ENCODE results near the gene ZNF628. TPM values are rescaled to one million over a fixed set of nuclear protein-coding genes. Genes with fewer than 3 reads are reported as not detected.
"Not testable (repeated sequence)": the region's sequence is repeated elsewhere in the genome, so short reads cannot be mapped to it uniquely, and the experiment has no call there.

ZNF628 gene
- total RNA-seq, 1 donor from 2014 or later, result 0.41 TPM

DNA sequence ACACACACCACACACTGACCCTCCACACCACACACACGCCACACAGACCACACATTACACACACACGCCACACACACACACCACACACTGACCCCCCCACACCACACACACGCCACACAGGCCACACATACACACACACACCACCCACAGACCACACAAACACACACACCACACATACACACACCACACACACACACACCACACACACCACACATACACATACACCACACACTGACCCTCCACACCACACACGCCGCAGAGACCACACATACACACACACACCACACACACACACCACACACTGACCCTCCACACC lies 28.3 kb upstream of the ZNF628 start:
- DNase-seq (ENCODE audit: low spot score in 2 of 2); FAIRE-seq: not testable (repeated sequence)

DNA sequence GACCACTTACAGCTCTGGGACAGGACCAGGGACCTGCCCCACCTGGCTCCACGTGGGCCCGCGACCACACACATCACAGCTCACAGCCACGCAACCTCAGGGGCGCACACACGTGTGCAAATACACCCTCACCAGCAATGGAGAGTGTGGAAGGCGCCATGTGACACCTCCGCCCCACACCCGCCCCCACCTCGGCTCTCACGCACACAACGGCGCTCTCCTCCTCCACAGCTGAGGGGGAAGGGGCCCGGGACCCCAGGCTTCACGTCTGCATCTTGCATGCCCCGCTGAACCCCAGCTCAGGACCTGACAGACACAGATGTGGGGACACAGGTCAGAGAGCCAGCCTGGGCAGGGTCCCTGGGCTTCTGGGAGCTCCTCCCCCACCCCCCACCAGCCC lies 26.9 kb upstream of the ZNF628 start:
- FAIRE-seq (no peak), DNase-seq (ENCODE audit: low spot score in 2 of 2) (no peak)

DNA sequence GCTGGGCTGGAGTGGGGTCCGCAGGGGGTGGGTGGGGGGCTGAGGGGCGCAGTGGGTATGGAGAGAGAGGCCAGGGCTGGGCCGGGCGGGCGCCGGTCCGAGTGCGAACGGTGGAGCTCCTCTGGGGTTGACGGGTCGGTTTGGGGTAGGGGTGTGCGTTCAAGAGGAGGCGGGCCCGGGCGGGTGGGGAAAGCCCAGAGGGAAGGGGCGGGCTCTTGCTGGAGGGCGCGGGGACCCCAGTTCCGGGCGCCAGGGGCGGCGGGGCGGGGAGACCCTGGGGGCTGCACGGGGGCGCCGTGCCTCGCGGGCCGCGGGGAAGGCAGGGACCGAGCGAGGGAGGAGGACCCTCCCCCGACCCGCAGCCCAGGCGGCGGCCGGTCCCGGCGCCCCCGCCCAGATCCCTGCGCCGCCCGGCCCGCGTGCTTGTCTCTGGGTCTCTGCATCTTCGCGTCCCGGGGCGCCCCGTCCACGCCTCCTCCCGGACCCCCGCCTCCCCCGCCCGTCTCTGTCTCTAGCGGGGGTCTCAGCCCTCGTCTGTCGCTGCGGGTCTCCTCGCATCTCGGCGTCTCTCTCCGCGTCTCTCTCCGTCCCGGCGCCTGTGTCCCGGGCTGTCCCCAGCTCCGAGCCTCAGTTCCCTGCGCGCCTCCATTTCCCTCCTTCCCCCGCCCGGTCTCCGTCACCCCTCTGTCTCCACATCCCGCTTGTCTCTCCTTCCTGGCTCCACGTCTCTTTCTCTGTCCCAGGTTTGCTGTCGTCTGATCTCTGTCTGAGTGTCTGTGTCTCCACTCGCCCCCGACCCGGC lies 25.1 kb upstream of the ZNF628 start:
- DNase-seq (ENCODE audit: low spot score in 2 of 2) (peak in 1 of 2 donors; percentile 59), FAIRE-seq (no peak)

DNA sequence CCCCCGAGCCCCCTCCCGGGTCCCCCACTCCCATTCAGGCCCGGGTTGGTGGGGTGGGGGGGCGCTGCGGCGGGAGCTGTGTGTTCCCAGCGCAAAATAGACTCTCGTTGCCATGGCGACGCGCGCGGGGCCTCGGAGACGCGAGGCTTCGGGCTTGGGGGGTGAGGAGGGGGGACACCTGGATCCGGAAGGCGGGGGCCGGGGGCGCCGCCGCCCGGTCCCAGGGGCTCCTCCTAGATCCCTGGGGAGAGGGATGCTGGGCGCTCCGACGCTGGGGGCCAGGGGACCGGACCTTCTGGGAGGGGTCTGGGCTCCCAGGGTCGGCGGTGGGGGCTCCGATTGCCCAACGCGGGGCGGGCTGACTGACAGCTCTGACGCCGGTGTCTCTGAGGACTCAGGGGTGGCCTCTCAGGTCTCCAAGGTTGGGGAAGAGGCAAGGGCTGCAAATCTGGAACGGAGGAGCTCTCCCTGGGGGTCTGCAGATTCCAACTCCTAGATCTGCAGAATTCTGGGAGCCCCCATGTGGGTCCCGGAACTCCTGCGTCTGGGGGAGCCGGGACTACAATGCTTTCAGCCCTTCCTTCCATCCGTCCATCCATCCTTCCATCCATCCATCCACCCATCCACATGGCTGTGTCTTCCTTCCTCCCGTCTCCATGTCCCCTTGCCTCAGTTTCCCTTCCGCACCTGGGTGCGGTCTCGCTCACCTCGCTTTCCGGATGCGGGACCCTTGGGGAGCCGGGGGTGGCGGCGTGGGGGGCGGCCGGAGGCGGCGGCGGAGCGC lies 24.3 kb upstream of the ZNF628 start:
- DNase-seq (ENCODE audit: low spot score in 2 of 2) (peak; percentile 63 to 77), FAIRE-seq (no peak)

DNA sequence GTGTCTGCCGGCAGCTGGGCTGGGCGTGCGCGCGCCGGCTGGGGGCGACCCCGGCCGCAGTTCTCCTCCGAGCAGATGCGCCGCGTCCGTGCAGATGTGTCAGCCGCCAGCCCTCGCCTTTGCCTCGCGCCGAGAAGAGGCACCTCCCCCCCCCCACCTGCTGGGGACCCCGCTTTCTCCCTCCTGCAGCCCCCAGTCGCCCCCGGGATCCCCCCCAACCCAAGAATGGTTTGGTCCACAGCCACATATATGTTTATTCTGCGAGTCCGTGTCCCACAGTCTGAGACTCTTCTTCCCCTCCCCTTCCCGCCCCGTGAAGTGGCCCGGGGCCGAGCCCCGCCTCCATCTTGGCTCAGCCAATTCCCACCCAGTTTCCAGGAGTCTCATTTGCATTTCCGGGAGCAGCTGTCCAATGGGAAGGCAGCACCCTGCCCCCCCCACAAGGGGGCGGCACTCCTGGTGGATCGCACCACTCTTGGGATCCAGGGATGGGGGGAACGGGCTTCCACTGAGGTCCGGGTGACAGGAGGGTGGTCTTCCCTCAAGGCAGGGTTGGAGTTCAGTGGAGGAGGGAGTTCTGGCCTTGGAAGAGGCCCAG lies 23.6 kb upstream of the ZNF628 start:
- DNase-seq (ENCODE audit: low spot score in 2 of 2) (peak; percentile 93 to 96), FAIRE-seq (peak; percentile 43)

DNA sequence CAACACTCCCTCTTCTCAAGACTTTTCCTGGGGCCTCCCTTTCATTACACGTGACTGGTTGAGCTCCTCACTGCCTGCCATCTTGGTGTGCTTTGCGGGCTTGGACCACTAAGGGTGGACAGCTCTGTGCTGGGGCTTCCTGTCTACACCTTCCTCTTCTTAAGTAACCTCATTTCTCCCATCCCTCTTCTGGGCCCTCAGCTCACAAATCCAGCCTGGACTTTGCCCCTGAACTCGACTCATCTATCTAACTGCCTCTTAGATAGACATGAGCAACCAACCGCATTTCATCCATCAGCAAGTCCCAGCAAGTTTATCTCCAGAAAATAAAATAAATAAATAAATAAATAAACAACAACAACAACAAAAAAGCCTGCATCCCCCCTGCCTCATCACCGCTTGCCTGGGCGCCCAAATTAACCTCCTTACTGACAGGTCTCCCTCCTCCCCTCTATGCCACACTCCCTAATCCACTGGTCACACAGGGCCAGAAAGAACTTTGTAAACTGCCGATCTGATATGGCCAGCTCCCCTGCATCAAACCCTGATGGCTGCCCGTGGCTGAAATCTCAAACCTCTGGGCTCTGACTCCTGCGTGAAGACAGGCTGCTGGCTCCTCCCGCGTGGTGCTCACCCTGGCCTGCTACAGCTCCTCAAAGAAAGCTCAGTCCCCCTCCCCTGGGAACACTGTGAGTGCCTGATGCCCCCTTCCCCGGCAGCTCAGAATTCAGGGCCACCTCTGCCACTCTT lies 22.7 kb upstream of the ZNF628 start:
- no peak for FAIRE-seq
- no peak for DNase-seq (ENCODE audit: low spot score in 2 of 2)

DNA sequence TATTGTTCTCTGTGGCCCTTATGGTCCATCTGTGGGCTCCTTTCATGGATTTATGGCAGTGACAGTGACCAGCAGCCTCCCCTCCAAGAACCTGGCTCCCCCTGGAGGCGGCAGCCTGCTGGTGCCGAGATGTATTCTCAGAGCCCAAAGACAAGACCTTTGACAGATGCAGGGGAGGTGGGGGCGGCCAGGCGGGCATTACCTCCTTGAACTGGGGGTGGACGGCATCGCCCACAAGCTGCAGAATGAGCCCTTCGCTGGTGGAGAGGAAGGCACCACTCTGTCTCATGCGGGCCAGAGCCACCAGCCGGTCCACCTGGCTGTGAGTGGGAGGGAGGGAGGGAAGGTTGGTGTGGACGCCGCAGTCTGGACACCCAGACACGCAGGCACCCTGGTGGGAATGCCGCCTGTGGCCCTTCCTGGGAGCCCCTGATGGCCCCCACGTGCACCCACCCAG lies 21.6 kb upstream of the ZNF628 start:
- DNase-seq (ENCODE audit: low spot score in 2 of 2), result peak; percentile 67 to 69
- no peak for FAIRE-seq

DNA sequence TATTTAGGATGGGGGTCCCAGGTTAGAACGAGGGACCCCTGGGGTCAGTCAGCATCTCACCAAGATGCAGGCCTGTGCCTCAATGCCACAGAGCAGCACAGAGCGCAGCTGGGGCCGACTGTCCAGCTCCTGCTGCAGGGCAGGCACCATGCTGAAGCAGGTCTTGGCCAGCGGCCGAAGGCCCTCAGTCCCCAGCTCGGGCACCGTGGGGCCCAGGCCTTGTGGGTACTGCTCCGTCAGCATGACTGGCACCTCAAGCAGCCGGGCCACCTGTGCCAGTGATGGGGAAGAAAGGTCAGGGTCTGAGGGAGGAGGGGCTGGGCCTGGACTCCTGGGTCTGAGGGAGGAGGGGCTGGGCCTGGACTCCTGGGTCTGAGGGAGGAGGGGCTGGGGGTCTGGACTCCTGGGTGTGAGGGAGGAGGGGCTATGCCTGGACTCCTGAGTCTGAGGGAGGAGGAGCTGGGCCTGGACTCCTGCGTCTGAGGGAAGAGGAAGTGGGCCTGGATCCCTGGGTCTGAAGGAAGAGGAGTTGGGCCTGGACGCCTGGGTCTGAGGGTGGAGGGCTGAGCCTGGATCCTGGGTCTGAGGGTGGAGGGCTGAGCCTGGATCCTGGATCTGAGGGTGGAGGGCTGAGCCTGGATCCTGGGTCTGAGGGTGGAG lies 20.7 kb upstream of the ZNF628 start:
- DNase-seq (ENCODE audit: low spot score in 2 of 2) (no peak), FAIRE-seq (no peak)

DNA sequence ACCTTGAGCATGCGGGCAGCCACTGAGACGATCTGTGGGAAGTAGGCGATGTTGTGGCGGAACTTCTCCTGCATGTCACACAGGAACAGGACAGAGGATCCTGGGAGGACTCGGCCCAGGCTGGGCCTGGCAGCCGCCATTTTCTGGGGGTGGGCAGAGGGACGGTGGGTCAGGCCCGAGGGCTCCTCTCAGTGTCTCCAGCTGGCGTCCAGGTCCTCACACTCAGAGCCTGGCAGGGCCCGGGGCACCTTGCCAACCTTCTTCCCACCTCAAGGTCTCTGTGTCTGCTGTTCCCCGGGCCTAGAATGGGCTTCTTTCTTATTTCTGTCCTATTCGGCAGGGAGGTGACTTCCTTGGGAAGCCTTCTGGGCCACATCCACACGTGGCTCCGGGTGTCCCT lies 20.1 kb upstream of the ZNF628 start:
- no peak for FAIRE-seq
- no peak for DNase-seq (ENCODE audit: low spot score in 2 of 2)

DNA sequence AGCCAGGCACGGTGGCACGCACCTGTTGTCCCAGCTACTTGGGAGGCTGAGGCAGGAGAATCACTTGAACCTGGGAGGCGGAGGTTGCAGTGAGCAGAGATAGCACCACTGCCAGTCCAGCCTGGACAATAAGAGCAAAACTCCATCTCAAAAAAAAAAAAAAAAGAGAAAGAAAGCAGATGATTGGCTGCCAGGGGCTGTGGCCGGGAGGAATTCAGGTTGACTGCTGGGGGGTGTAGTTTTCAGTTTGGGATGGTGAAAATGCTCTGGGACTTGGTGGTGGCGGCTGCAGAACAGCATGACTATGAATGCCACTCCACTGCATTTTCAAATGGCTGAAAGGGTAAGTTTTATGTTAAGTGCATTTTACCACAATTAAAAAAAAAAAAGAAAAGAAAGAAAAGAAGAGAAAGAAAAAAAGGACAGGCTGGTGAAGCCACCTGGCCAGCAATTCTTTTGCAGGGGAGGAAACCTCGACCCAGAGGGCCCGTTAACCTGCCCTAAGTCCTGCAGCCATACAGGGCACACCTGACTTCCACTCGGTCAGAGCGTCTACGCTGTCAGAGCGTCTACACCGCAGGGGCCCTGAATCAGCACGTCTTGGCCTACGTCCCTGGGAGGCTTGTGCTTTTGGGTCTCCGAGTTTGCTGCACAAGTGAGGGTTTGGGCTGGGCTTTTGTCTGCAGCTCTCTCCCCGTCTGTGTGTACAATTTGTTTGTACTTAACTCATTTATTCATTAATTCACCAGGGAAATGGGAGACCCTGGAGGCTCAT lies 18.5 kb upstream of the ZNF628 start:
- DNase-seq (ENCODE audit: low spot score in 2 of 2), result no peak

DNA sequence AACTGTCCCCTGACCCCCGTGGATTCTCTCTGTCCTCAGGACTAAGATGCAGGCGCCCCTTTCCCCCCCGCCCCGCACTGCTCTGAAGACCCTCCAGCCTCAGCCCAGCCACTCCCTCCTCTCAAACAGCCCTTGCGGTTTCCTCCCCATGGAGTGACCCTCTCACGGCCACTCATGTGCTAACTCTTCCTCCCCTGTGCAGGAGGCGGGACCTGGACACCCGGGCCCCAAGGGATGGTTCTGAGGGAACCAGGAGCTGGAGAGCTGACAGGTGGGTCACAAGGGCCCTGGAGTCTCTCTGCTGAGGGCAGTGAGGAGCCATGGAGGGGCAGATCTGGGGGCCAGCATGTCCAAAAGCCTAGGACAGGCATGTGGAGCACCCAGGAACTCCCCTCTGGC lies 16.9 kb upstream of the ZNF628 start:
- FAIRE-seq (no peak), DNase-seq (ENCODE audit: low spot score in 2 of 2) (no peak)

More for the DNA sequence above, 18.5 kb upstream of the ZNF628 start:
- no peak for FAIRE-seq

DNA sequence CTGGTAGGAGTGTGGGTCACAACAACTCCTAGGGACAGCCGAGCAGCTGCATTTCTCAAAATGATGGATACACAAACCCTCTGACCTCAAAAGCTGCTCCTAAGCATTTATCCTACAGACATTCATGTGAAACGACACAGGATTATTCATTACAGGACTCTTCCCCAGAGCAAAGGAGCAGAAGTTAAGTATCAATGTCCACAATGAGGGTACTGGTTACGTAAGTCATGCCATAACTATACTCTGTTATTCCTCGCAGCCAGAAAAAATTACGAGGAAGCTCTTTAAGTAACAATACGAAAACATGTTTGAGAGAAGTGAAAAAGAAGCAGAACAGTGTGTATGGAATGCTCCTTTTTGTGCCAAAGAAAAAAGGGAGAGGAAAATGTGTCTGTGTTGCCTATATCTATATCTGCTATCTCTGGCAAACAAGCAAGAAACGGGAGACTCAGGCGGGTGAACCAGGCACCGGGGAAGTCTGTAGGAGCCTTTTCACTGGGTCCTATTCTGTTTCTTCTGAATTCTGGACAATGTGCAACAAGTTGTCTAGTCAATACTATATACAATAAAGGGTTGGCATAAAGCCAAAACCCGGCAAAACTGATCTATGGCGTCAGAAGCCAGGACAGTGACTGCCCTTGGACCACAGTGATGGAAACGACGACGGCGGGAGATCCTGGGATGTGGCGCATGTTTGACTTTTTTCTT lies 16.3 kb upstream of the ZNF628 start:
- no peak for FAIRE-seq
- no peak for DNase-seq (ENCODE audit: low spot score in 2 of 2)

DNA sequence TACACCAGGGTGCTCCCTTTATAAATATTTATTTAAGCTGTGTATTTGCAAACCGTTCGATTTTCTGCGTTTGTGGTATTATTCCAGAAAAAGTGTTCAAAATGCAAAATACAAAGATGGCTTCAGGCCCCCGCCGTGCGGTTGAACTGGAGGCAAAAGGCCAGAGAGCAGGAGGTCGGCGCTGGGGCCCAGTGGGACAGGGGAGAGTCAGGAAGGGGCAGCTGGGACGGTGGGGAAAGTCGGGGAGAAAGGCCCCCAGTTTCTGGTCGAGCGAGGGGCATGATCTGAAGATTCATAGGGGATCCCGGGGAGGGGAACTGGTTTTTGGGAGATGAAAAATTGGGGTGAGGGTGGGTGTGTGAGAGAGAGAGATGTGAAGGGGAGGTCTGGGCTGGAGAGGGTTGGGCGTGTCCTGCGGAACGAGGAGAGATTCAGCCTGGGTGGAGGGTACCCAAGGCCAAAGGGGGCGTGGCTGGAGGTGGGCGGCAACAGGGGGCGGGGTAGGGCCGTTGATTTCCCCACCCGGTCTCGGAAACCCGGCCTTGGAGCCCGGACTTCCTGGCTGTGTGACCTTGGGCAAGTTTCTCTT lies 15.7 kb upstream of the ZNF628 start:
- FAIRE-seq (no peak), DNase-seq (ENCODE audit: low spot score in 2 of 2) (peak; percentile 63 to 65)

DNA sequence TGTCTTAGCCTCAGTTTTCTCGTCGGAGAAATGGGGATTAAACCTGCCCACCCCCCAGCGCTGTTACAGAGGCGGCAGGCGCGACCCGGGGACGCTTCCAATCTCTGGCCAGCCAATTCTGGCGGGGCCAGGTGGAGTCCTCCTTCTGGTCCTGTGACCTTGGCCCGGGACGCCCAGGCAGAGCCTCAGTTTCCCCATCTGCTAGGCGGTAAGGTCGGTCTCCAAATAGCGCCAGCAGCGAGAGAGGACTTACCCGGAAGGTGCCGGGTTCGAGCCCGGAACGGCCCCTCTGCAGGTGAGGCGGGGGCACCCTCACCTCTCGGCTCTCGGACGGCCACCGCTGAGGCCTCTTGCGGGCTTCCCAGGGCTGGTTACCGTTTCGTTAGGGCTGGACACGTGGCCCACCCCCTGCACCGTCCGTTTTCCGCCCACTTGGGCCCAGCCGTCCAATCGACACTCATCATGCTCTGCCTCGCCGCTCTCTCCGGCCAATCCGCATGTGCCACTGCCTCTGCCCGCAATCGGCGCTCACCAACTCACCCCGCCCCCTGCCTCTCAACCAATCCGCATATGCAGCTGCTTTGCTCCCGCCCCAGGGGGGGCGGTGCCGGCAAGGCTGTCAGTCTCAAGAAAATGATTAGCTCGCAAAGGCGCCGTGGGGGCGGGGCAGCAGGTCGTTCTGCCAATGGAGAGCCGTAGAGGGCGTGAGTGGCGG lies 15.0 kb upstream of the ZNF628 start, which contains the start of gene ISOC2:
ISOC2 (minus strand) TSS at position 384 of the 715 bp plus-strand sequence. CDS start 5,156 bp downstream, outside the sequence.
- DNase-seq (ENCODE audit: low spot score in 2 of 2) (peak; percentile 98 to 99), FAIRE-seq (peak; percentile 99)

DNA sequence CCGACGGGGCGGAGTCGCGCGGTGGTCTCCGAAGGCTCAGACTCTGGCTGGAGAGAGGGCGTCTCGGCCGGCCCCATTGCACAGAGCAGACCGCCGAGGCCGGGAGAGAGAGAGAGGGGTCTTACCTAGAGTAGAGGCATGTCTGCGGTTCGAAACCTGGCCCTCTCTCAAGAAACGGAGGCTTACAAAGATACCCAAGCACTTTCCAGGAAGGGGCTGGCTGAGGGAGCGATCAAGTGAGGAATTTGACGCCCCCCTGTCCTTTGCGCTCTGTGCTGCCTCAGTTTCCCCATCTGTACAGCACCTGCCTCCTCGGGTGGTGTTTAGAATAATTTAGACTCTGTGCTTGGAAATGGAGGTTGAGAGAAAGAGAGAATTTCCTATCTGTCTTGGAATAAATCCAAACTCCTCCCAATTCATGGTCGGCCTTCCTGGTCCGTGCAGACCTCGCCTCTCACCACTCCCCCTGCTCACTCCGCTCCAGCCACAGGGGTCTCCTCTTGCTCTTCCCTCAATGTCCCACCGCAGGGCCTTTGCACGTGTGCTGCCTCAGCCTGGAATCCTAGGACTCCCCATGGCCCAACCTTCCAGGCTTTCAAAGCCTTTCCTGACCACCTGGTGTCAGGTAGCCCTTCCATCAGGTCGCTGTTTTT lies 14.3 kb upstream of the ZNF628 start:
- FAIRE-seq (no peak), DNase-seq (ENCODE audit: low spot score in 2 of 2) (no peak)

DNA sequence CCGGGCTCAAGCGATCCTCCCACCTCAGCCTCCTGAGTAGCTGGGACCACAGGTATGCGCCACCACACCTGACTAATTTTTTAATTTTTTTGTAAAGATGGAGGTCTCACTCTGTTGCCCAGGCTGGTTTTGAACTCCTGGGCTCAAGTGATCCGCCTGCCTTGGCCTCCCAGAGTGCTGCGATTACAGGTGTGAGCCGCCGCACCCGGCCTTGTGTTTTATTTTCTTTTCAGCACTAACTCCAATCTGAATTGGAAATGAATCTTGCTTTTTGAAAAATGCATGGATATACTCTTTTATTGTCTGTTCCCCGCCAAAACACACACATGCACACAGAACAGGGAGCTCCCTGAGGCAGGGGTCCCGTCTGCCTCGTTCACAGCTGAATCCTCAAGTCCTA lies 13.7 kb upstream of the ZNF628 start:
- FAIRE-seq (no peak), DNase-seq (ENCODE audit: low spot score in 2 of 2) (no peak)

DNA sequence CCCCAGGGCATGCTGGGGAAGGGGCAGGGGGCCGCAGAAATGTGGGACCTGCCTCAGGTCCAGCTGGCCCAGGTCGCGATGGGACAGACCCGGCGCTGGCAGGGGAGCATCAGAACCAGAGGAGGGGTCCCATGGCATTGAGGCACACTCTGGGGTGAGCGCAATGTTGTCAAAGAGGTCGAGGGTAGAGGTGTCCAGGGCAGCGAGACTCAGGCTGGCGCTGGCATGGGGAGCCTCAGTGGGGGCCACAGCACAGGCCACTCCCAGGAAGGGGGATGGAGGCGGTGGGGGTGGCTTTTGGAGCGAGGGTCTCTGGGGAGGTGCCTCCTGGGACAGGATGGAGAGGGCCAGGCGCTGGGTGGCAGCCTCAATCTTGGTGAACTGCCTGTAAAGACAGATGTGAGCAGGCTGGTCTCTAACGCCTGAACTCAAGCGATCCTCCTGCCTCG lies 12.8 kb upstream of the ZNF628 start:
- no peak for DNase-seq (ENCODE audit: low spot score in 2 of 2)
- no peak for FAIRE-seq

All from frontal cortex (tissue), 4 donors.